HL-60 (cell line): ENCODE measurements around the gene CLCNKA.

Source experiments
- DNase-seq, 2 experiments: peaks; one replicate each; pipeline ENCODE4 v3.0.0-alpha.2; 2010 to 2020; ENCODE audit warnings: low read depth in 1 of 2, low spot score in 1 of 2
- H3K27ac ChIP-seq: fragments of 250-450 bp; sonication (Bioruptor Pico); replicated peaks from 2 replicates; pipeline ENCODE4 v1.5.1; 2020; ENCODE audit warnings: mild to moderate bottlenecking, moderate library complexity
- H3K27me3 ChIP-seq: fragments of 250-450 bp; sonication (Bioruptor Pico); 2 replicates; pipeline ENCODE4 v1.5.1; 2021; ENCODE audit warnings: mild to moderate bottlenecking, moderate library complexity; ENCODE audit not compliant: insufficient read depth, poor library complexity, severe bottlenecking
- H3K4me3 ChIP-seq: replicated peaks from 2 replicates; pipeline ENCODE4 v1.5.1; 2011; ENCODE audit warnings: mild to moderate bottlenecking, control low read depth, low read length; ENCODE audit not compliant: insufficient read depth
- GABPA ChIP-seq: IDR thresholded peaks from 2 replicates; pipeline ENCODE4 v1.6.1; 2012; ENCODE audit warnings: low read depth
- POLR2AphosphoS5 ChIP-seq: IDR thresholded peaks from 2 replicates; pipeline ENCODE4 v1.6.1; 2012; ENCODE audit warnings: low read depth
- SPI1 ChIP-seq: IDR thresholded peaks from 2 replicates; pipeline ENCODE4 v1.6.1; 2012; ENCODE audit warnings: low read depth, mild to moderate bottlenecking, borderline replicate concordance
- TF ChIP-seq, protein P1 (sequence below): IDR thresholded peaks from 2 replicates; pipeline ENCODE4 v1.6.1; 2012; ENCODE audit warnings: low read depth; ENCODE audit not compliant: insufficient replicate concordance
- TF ChIP-seq, protein P2 (sequence below): IDR thresholded peaks from one replicate; pipeline ENCODE4 v1.5.1; 2011; ENCODE audit warnings: low read length, control low read depth, inconsistent platforms; ENCODE audit not compliant: insufficient read depth

CLCNKA gene

GRCh38 chr1:15988856-15989736 is 32.7 kb upstream of the CLCNKA start:
- Histone ChIP-seq H3K27ac (no peak overlapping the region), H3K4me3 (no peak overlapping the region), H3K27me3 (no peaks in the 10 kb centered on the region)
- no peak for DNase-seq
- TF ChIP-seq SPI1 (no peak), GABPA (no peak), POLR2AphosphoS5 (no peak)
- TF ChIP-seq, protein P1, sequence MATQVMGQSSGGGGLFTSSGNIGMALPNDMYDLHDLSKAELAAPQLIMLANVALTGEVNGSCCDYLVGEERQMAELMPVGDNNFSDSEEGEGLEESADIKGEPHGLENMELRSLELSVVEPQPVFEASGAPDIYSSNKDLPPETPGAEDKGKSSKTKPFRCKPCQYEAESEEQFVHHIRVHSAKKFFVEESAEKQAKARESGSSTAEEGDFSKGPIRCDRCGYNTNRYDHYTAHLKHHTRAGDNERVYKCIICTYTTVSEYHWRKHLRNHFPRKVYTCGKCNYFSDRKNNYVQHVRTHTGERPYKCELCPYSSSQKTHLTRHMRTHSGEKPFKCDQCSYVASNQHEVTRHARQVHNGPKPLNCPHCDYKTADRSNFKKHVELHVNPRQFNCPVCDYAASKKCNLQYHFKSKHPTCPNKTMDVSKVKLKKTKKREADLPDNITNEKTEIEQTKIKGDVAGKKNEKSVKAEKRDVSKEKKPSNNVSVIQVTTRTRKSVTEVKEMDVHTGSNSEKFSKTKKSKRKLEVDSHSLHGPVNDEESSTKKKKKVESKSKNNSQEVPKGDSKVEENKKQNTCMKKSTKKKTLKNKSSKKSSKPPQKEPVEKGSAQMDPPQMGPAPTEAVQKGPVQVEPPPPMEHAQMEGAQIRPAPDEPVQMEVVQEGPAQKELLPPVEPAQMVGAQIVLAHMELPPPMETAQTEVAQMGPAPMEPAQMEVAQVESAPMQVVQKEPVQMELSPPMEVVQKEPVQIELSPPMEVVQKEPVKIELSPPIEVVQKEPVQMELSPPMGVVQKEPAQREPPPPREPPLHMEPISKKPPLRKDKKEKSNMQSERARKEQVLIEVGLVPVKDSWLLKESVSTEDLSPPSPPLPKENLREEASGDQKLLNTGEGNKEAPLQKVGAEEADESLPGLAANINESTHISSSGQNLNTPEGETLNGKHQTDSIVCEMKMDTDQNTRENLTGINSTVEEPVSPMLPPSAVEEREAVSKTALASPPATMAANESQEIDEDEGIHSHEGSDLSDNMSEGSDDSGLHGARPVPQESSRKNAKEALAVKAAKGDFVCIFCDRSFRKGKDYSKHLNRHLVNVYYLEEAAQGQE = no peak
- TF ChIP-seq, protein P2, sequence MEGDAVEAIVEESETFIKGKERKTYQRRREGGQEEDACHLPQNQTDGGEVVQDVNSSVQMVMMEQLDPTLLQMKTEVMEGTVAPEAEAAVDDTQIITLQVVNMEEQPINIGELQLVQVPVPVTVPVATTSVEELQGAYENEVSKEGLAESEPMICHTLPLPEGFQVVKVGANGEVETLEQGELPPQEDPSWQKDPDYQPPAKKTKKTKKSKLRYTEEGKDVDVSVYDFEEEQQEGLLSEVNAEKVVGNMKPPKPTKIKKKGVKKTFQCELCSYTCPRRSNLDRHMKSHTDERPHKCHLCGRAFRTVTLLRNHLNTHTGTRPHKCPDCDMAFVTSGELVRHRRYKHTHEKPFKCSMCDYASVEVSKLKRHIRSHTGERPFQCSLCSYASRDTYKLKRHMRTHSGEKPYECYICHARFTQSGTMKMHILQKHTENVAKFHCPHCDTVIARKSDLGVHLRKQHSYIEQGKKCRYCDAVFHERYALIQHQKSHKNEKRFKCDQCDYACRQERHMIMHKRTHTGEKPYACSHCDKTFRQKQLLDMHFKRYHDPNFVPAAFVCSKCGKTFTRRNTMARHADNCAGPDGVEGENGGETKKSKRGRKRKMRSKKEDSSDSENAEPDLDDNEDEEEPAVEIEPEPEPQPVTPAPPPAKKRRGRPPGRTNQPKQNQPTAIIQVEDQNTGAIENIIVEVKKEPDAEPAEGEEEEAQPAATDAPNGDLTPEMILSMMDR = no peak

DNA sequence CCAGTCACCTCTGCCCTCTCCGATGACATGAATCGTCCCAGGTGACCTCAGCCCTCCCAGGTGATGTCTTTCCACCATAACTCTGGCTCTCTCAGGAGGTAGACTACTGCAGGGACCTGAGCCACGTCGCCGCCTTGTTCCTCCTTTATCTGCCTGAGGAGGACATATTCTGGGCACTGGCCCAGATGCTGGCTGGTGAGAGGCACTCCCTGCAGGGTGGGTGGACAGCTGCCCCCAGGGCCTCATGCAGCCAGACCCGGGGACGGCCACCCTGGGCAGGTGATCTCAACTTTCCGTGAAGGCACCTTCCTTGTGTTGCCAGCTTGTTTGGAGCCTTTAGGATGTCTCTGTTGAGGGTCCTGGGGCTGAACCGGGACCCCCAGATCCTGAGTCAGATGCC is 32.1 kb upstream of the CLCNKA start:
- no peak for DNase-seq

GRCh38 chr1:15991427-15992186 is 30.2 kb upstream of the CLCNKA start:
- Histone ChIP-seq H3K27ac (no peak overlapping the region), H3K27me3 (no peaks in the 10 kb centered on the region), H3K4me3 (no peak overlapping the region)
- DNase-seq = no peak
- TF ChIP-seq, protein P1 = no peak
- TF ChIP-seq, protein P2 = no peak
- TF ChIP-seq POLR2AphosphoS5 (no peak), GABPA (no peak), SPI1 (no peak)

More for the DNA sequence above, 32.1 kb upstream of the CLCNKA start:
- Histone ChIP-seq H3K27ac (no peak overlapping the region), H3K4me3 (no peak overlapping the region), H3K27me3 (no peaks in the 10 kb centered on the region)
- TF ChIP-seq GABPA (no peak), SPI1 (no peak)

DNA sequence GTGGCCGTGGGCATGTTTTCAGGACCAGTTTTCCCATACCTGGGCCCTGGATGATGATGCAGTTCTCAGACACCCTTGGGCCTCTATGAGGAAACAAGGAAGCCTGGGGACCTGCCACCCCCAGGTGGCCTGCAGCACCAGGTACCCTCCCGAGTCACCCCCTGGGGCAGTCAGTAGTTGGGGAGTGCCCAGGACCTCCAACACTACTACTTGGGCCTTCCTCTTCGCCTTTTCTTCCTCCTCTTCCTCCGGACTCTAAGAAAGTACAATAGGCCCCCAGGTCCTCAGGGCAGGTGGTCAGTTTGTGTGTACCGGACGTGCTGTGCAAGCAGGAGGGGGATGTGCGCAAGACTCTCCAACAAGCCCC is 29.7 kb upstream of the CLCNKA start:
- no peak for DNase-seq
- Histone ChIP-seq H3K27ac (no peak overlapping the region), H3K27me3 (no peaks in the 10 kb centered on the region), H3K4me3 (no peak overlapping the region)
- TF ChIP-seq GABPA = no peak
- TF ChIP-seq, protein P1 = no peak
